Keratinocyte (primary cell): ENCODE results near the gene TRPC4AP.

ENCODE experiments used
- EZH2 ChIP-seq: IDR thresholded peaks from one replicate; pipeline ENCODE4 v1.6.1; 2012; ENCODE audit warnings: inconsistent platforms, mild to moderate bottlenecking, low read length, moderate library complexity
- TF ChIP-seq, protein P1 (sequence below), 3 experiments: IDR thresholded peaks in 1 of 3; conservative IDR thresholded peaks in 1 of 3; optimal IDR thresholded peaks in 1 of 3; 2 replicates in 2 of 3; 3 replicates in 1 of 3; pipeline versions ENCODE3 to v1.5.1; 2011; ENCODE audit warnings: low read length in 3 of 3, mild to moderate bottlenecking in 3 of 3, moderate library complexity in 2 of 3, control low read depth in 1 of 3, inconsistent platforms in 1 of 3; ENCODE audit not compliant: insufficient read depth in 2 of 3; ENCODE audit errors: extremely low read depth in 1 of 3

DNA sequence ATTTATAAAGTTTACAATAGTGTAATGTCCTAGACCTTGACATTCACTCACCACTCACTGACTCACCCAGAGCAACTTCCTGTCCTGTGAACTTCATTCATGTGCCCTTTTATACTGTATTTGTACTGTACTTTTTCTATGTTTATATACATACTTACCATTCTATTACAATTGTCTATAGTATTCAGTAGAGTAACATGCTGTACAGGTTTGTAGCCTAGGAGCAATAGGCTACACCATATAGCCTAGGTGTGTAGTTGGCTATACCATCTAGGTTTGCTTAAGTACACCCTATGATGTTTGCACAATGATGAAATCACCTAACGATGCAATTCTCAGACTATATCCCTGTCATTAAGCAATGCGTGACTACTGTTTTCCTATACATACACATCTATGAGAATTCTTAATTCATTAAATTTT is 37.1 kb upstream of the TRPC4AP start:
- TF ChIP-seq, protein P1, sequence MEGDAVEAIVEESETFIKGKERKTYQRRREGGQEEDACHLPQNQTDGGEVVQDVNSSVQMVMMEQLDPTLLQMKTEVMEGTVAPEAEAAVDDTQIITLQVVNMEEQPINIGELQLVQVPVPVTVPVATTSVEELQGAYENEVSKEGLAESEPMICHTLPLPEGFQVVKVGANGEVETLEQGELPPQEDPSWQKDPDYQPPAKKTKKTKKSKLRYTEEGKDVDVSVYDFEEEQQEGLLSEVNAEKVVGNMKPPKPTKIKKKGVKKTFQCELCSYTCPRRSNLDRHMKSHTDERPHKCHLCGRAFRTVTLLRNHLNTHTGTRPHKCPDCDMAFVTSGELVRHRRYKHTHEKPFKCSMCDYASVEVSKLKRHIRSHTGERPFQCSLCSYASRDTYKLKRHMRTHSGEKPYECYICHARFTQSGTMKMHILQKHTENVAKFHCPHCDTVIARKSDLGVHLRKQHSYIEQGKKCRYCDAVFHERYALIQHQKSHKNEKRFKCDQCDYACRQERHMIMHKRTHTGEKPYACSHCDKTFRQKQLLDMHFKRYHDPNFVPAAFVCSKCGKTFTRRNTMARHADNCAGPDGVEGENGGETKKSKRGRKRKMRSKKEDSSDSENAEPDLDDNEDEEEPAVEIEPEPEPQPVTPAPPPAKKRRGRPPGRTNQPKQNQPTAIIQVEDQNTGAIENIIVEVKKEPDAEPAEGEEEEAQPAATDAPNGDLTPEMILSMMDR (optimal IDR thresholded peaks at IDR 0.05 in 1 of 3, IDR thresholded peaks at IDR 0.05 in 1 of 3, conservative IDR thresholded peaks at IDR 0.05 in 1 of 3; ENCODE audit: extremely low read depth in 1 of 3, insufficient read depth in 2 of 3, low read length in 3 of 3): no peak
- TF ChIP-seq EZH2: no peak
